Endothelial cell of umbilical vein (primary cell): ENCODE results near the gene PTPRE. TPM values are rescaled to one million over a fixed set of nuclear protein-coding genes. Genes with fewer than 3 reads are reported as not detected.

Experiments
- BruUV-seq: library from RNA; stranded (reverse); fragments of 400-500 nt; replicated peaks from 2 replicates; lab custom pipeline; 2021; lab: Mats Ljungman, UMichigan
- CTCF ChIA-PET: fragments of 300-600, 350-600 bp; sonication (Branson Sonifier 250); formaldehyde crosslinking; loops from one replicate; lab custom pipeline; 2021; ENCODE audit warnings: antibody characterized with exemption, inconsistent platforms; lab: Charles Lee
- POLR2A ChIA-PET: fragments of 300-600, 350-600 bp; sonication (Branson Sonifier 250); formaldehyde crosslinking; loops from one replicate; lab custom pipeline; 2021; ENCODE audit warnings: antibody characterized with exemption, inconsistent platforms; lab: Charles Lee
- DNase-seq: peaks from one replicate; pipeline ENCODE4 v3.0.0-alpha.2; 2011; ENCODE audit warnings: low read depth, low spot score
- FAIRE-seq: peaks from 2 replicates; lab custom pipeline; 2011; peaks lifted over from hg19 to GRCh38; lab: Jason Lieb, UNC
- H2AFZ ChIP-seq: 2 replicates; pipeline ENCODE4 v1.6.0; 2012; ENCODE audit warnings: low read depth, low read length, control low read depth, inconsistent platforms
- H3K27ac ChIP-seq: 2 replicates; pipeline ENCODE4 v1.5.1; 2011; ENCODE audit warnings: low read depth, mild to moderate bottlenecking, control low read depth, low read length, moderate library complexity; ENCODE audit not compliant: insufficient read depth
- H3K27me3 ChIP-seq, 2 experiments: 2 replicates each; pipeline versions ENCODE4 v1.6.0 to v1.6.1; 2011; ENCODE audit warnings: low read length in 2 of 2, mixed read lengths in 1 of 2; ENCODE audit not compliant: control insufficient read depth in 2 of 2, insufficient read depth in 2 of 2
- H3K36me3 ChIP-seq, 2 experiments: 2 replicates in 1 of 2; 3 replicates in 1 of 2; pipeline ENCODE4 v1.5.1; 2011; ENCODE audit warnings: low read length in 2 of 2, mild to moderate bottlenecking in 1 of 2, moderate library complexity in 1 of 2; ENCODE audit not compliant: control insufficient read depth in 2 of 2, insufficient read depth in 2 of 2; ENCODE audit errors: extremely low read depth in 1 of 2
- H3K4me1 ChIP-seq: 3 replicates; pipeline ENCODE4 v1.5.1; 2011; ENCODE audit warnings: mild to moderate bottlenecking, low read length; ENCODE audit not compliant: control insufficient read depth, insufficient read depth; ENCODE audit errors: extremely low read depth
- H3K4me2 ChIP-seq: 2 replicates; pipeline ENCODE4 v1.6.1; 2011; ENCODE audit warnings: low read length, control low read depth, mixed read lengths; ENCODE audit not compliant: insufficient read depth
- H3K4me3 ChIP-seq, 3 experiments: fragments of 200-600 bp in 1 of 3; sonication (generic), shearing (Covaris generic) in 1 of 3; replicated peaks in 1 of 3; 2 replicates each; pipeline ENCODE4 v1.5.1; 2011 to 2016; ENCODE audit warnings: control low read depth in 3 of 3, low read length in 3 of 3, mild to moderate bottlenecking in 2 of 3, inconsistent platforms in 1 of 3, low read depth in 1 of 3, moderate library complexity in 1 of 3; ENCODE audit not compliant: insufficient read depth in 1 of 3
- H3K79me2 ChIP-seq: 2 replicates; pipeline ENCODE4 v1.6.0; 2012; ENCODE audit warnings: low read length, inconsistent platforms; ENCODE audit not compliant: control insufficient read depth, insufficient read depth
- H3K9ac ChIP-seq: replicated peaks from 2 replicates; pipeline ENCODE3; 2011; ENCODE audit warnings: low read length, control low read depth; ENCODE audit not compliant: insufficient read depth; ENCODE audit errors: extremely low read depth
- H3K9me1 ChIP-seq: replicated peaks from 3 replicates; pipeline ENCODE4 v1.6.0; 2011; ENCODE audit warnings: mild to moderate bottlenecking, low read length; ENCODE audit not compliant: control insufficient read depth, insufficient read depth; ENCODE audit errors: extremely low read depth
- H3K9me3 ChIP-seq: replicated peaks from 2 replicates; pipeline ENCODE4 v1.5.1; 2012; ENCODE audit warnings: low read length, inconsistent platforms; ENCODE audit not compliant: control insufficient read depth, insufficient read depth
- H4K20me1 ChIP-seq: replicated peaks from 2 replicates; pipeline ENCODE3; 2011; ENCODE audit warnings: mild to moderate bottlenecking, low read length; ENCODE audit not compliant: control insufficient read depth, insufficient read depth; ENCODE audit errors: extremely low read depth
- CTCF ChIP-seq, 2 donors: IDR thresholded peaks; 1 replicate in 1 of 2; 2 replicates in 1 of 2; pipeline ENCODE4 v1.5.1; 2011; ENCODE audit warnings: low read length in 2 of 2, mild to moderate bottlenecking in 2 of 2, moderate library complexity in 2 of 2, control low read depth in 1 of 2, inconsistent platforms in 1 of 2, low read depth in 1 of 2; ENCODE audit not compliant: insufficient read depth in 1 of 2; ENCODE audit errors: extremely low read depth in 1 of 2
- EZH2 ChIP-seq: IDR thresholded peaks from 2 replicates; pipeline ENCODE4 v1.6.1; 2012; ENCODE audit warnings: borderline replicate concordance, low read depth, mild to moderate bottlenecking, moderate library complexity, low read length, inconsistent platforms; ENCODE audit not compliant: severe bottlenecking
- FOS ChIP-seq: IDR thresholded peaks from 2 replicates; pipeline ENCODE4 v1.6.1; 2011; ENCODE audit warnings: mild to moderate bottlenecking, low read length, moderate library complexity, borderline replicate concordance; ENCODE audit not compliant: insufficient read depth
- GATA2 ChIP-seq: IDR thresholded peaks from 2 replicates; pipeline ENCODE4 v1.7.0; 2011; ENCODE audit warnings: low read depth, mild to moderate bottlenecking, moderate library complexity, mixed read lengths, low read length; ENCODE audit not compliant: insufficient read length, insufficient read depth
- JUN ChIP-seq: IDR thresholded peaks from 2 replicates; pipeline ENCODE4 v1.6.1; 2011; ENCODE audit warnings: borderline replicate concordance, low read depth; ENCODE audit not compliant: insufficient read length, insufficient read depth
- MYC ChIP-seq: IDR thresholded peaks from one replicate; pipeline ENCODE4 v1.6.1; 2011; ENCODE audit warnings: mild to moderate bottlenecking, low read depth, low read length
- POLR2A ChIP-seq: IDR thresholded peaks from 2 replicates; pipeline ENCODE4 v1.6.1; 2012; ENCODE audit warnings: low read depth, mild to moderate bottlenecking, control low read depth, low read length
- POLR2AphosphoS5 ChIP-seq: IDR thresholded peaks from 2 replicates; pipeline ENCODE4 v1.6.1; 2012; ENCODE audit warnings: low read depth, mild to moderate bottlenecking, control low read depth, low read length, moderate library complexity; ENCODE audit not compliant: insufficient read depth
- dilution Hi-C: fragments of 300-500 bp; cut with MboI; formaldehyde crosslinking; loops from one replicate; pipeline ENCODE4 v1.15.0; 2019; ENCODE audit warnings: low sequenced_read_pairs; ENCODE audit not compliant: extremely low pct_ligation_motif_present
- intact Hi-C: fragments of 100-400 bp; cut with micrococcal nuclease; formaldehyde crosslinking; loops from one replicate; pipeline ENCODE4 v1.10.0; 2022
- polyA plus RNA-seq, 4 experiments: library from polyadenylated mRNA; depleted of rRNA in 3 of 4; stranded (reverse) in 3 of 4; unstranded in 1 of 4; fragments of >200 nt; gene quantifications; 2 replicates each; pipeline versions ENCODE4 v1.2.1 to v1.2.3, GENCODE V29; 2011 to 2012; ENCODE audit warnings: missing spikeins in 1 of 4
- total RNA-seq: library from RNA; stranded (reverse); gene quantifications from 2 replicates; pipeline ENCODE4 v1.2.3, GENCODE V29; 2021
- TF ChIP-seq, protein P1 (sequence below): IDR thresholded peaks from 2 replicates; pipeline ENCODE4 v1.6.1; 2011; ENCODE audit not compliant: insufficient read depth, insufficient read length

PTPRE gene
- total and polyA plus RNA-seq, 2 donors (not counting 3 experiments of a cell fraction or from before 2014, with no cell fraction given), result 37.3 to 116 TPM

GRCh38 chr10:127882801-127883459, 24.0 kb upstream of the PTPRE start:
- H3K27ac ChIP-seq, result no peak overlapping the region
- intact Hi-C loops (no loop called here), dilution Hi-C loops (no loop called here)
- H3K4me2 ChIP-seq, result no peak overlapping the region
- H3K9ac ChIP-seq, result no peak overlapping the region
- H4K20me1 ChIP-seq, result no peaks in the 10 kb centered on the region
- ChIA-PET CTCF (no interaction called here), POLR2A (no interaction called here)
- H3K27me3 ChIP-seq, result no peaks in the 10 kb centered on the region
- no peak overlapping the region for H3K4me3 ChIP-seq
- BruUV-seq, result no TSS peak
- DNase-seq (no peak), FAIRE-seq (no peak)
- no peaks in the 10 kb centered on the region for H3K9me1 ChIP-seq
- H3K36me3 ChIP-seq, result no peaks in the 10 kb centered on the region
- no peaks in the 10 kb centered on the region for H3K9me3 ChIP-seq
- TF ChIP-seq GATA2, result no peak
- no peak for TF ChIP-seq CTCF (IDR thresholded peaks at IDR 0.05; ENCODE audit: extremely low read depth in 1 of 2, insufficient read depth in 1 of 2, low read depth in 1 of 2, low read length in 2 of 2)
- TF ChIP-seq JUN, result no peak
- no peak for TF ChIP-seq POLR2AphosphoS5
- TF ChIP-seq EZH2, result no peak
- TF ChIP-seq, protein P1, sequence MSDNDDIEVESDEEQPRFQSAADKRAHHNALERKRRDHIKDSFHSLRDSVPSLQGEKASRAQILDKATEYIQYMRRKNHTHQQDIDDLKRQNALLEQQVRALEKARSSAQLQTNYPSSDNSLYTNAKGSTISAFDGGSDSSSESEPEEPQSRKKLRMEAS, result no peak
- no peak for TF ChIP-seq FOS
- no peak for TF ChIP-seq POLR2A
- no peak for TF ChIP-seq MYC
- H3K4me1 ChIP-seq, result peaks cover 7% of the 10 kb centered on the region
- no peak overlapping the region for H2AFZ ChIP-seq
- H3K79me2 ChIP-seq, result no peaks in the 10 kb centered on the region
